H54 (cell line): ENCODE measurements around the gene UTP14C.
"Not testable (repeated sequence)": the region's sequence is repeated elsewhere in the genome, so short reads cannot be mapped to it uniquely, and the experiment has no call there.

Experiments used
- DNase-seq: peaks from one replicate; pipeline ENCODE4 v3.0.0; 2011; ENCODE audit warnings: low spot score, mixed read lengths; ENCODE audit not compliant: insufficient read length
- FAIRE-seq: peaks from 3 replicates; lab custom pipeline; 2011; peaks lifted over from hg19 to GRCh38; lab: Jason Lieb, UNC
- POLR2A ChIP-seq: IDR thresholded peaks from 2 replicates; pipeline ENCODE4 v1.6.1; 2011; ENCODE audit warnings: low read depth, mild to moderate bottlenecking, low read length

Gene UTP14C

GRCh38 chr13:52024481-52024880 lies at the start of gene UTP14C:
Gene UTP14C (plus strand): TSS chr13:52024691. CDS start chr13:52028805, 4,114 bp downstream.
- DNase-seq = no peak
- TF ChIP-seq POLR2A = no peak
- FAIRE-seq = no peak

GRCh38 chr13:51976423-51976822 lies 48.1 kb upstream of the UTP14C start:
- DNase-seq (no peak), FAIRE-seq (no peak)
- no peak for TF ChIP-seq POLR2A

- DNase-seq = no peak
- TF ChIP-seq POLR2A = no peak
- no peak for FAIRE-seq
These were observed 47.6 kb upstream of the UTP14C start for GRCh38 chr13:51976890-51977289.

GRCh38 chr13:51977625-51978024 lies 46.9 kb upstream of the UTP14C start:
- no peak for TF ChIP-seq POLR2A
- DNase-seq (no peak), FAIRE-seq (no peak)

- no peak for TF ChIP-seq POLR2A
- no peak for DNase-seq
- no peak for FAIRE-seq
These were observed 45.5 kb upstream of the UTP14C start for GRCh38 chr13:51978796-51979556.

- FAIRE-seq (no peak), DNase-seq (no peak)
- TF ChIP-seq POLR2A = no peak
These were observed 43.6 kb upstream of the UTP14C start for GRCh38 chr13:51980908-51981307.

- FAIRE-seq (no peak), DNase-seq (no peak)
- TF ChIP-seq POLR2A = no peak
These were observed 43.1 kb upstream of the UTP14C start for GRCh38 chr13:51981355-51981754.

- DNase-seq, FAIRE-seq: not testable (repeated sequence)
These were observed 41.2 kb upstream of the UTP14C start for GRCh38 chr13:51983292-51983691.

GRCh38 chr13:51984904-51985303 lies 39.6 kb upstream of the UTP14C start:
- not testable (repeated sequence) for FAIRE-seq, DNase-seq

GRCh38 chr13:51988988-51989618 lies 35.4 kb upstream of the UTP14C start:
- TF ChIP-seq POLR2A = no peak
- FAIRE-seq (no peak), DNase-seq (no peak)

GRCh38 chr13:51993713-51994112 lies 30.8 kb upstream of the UTP14C start:
- FAIRE-seq (no peak), DNase-seq (no peak)
- no peak for TF ChIP-seq POLR2A

GRCh38 chr13:51995677-51996551 lies 28.6 kb upstream of the UTP14C start:
- no peak for DNase-seq
- TF ChIP-seq POLR2A = no peak
- no peak for FAIRE-seq

- DNase-seq (no peak), FAIRE-seq (no peak)
- no peak for TF ChIP-seq POLR2A
These were observed 27.9 kb upstream of the UTP14C start for GRCh38 chr13:51996641-51997040.

GRCh38 chr13:51997186-51997585 lies 27.3 kb upstream of the UTP14C start:
- FAIRE-seq (no peak), DNase-seq (no peak)
- no peak for TF ChIP-seq POLR2A
